ENCODE results near the gene SDHC. TPM values are rescaled to one million over a fixed set of nuclear protein-coding genes. Genes with fewer than 3 reads are reported as not detected.

Gene SDHC
- total and polyA plus RNA-seq, 2 of the 8 experiments (the other 6 are each of a cell fraction or from before 2014, with no cell fraction given) = 224 to 305 TPM

DNA sequence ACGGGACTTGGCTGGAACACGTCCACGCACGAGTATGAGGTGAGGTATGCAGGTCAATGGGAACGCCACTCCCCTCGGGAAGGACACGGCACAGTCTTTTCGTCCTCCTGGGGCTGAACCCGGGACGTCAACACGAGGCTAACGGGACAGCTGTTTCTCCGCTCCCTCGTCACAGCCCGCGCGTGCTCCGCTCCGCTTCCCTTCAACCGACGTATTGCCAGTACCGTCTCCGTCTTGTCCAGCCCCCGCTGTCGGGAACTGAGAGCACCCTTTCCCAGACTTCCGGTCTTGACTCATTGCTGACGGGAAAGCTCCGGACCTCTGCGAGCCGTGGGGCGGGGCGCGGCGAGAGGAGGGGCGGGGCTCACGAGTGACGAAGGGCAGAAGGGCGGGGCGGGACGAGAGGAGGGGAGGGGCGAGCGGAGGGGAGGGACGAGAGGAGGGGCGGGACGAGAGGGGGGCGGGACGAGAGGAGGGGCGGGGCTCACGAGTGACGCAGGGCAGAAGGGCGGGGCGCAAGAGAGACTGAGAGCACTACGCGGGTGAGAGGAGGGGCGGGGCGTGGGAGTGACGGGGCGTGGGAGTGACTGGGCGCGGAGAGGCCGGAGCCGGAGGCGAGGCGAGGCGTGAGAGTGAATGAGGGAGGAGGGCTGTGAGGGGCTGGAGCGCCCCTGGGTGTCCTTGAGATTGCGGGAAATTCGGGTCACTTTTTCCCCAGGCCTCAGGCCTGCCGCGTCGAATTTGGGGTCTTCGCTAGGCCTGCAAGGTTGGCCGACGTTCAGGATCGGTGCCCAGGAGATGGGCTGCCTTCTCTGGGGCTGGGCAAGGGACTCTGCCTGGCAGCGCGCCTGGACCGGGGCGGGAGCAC, 75.7 kb downstream of the SDHC start (continued):
- TF ChIP-seq, protein P1, sequence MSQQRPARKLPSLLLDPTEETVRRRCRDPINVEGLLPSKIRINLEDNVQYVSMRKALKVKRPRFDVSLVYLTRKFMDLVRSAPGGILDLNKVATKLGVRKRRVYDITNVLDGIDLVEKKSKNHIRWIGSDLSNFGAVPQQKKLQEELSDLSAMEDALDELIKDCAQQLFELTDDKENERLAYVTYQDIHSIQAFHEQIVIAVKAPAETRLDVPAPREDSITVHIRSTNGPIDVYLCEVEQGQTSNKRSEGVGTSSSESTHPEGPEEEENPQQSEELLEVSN (IDR thresholded peaks at IDR 0.05) = peak; percentile 13; the same call in 1 of the 2 replicates
- TF ChIP-seq SP4 (IDR thresholded peaks at IDR 0.05; ENCODE audit: low read length) (no peak; the same call in 1 of the 2 replicates), POU5F1 (IDR thresholded peaks at IDR 0.05; ENCODE audit: low read depth, low read length) (no peak), SIRT6 (IDR thresholded peaks at IDR 0.05; ENCODE audit: low read length) (no peak), SUZ12 (IDR thresholded peaks at IDR 0.05; ENCODE audit: low read length) (no peak), TEAD4 (IDR thresholded peaks at IDR 0.05; ENCODE audit: low read depth, low read length) (no peak), SIN3A (conservative IDR thresholded peaks at IDR 0.05 in 1 of 2, IDR thresholded peaks at IDR 0.05 in 1 of 2; ENCODE audit: low read depth in 1 of 2, low read length in 2 of 2) (peak in 1 of 2 experiments; percentile 83; a peak in 2 of 4 replicates), SP1 (IDR thresholded peaks at IDR 0.05; ENCODE audit: low read depth, low read length) (no peak), FOSL1 (IDR thresholded peaks at IDR 0.05; ENCODE audit: insufficient read depth, low read depth, low read length) (no peak), KDM4A (IDR thresholded peaks at IDR 0.05; ENCODE audit: low read depth, low read length, severe bottlenecking) (peak; percentile 68), SAP30 (IDR thresholded peaks at IDR 0.05; ENCODE audit: insufficient read depth, insufficient replicate concordance, low read length) (peak; percentile 79), ASH2L (IDR thresholded peaks at IDR 0.05; ENCODE audit: low read length) (peak; percentile 77), BRCA1 (IDR thresholded peaks at IDR 0.05; ENCODE audit: low read depth, low read length) (no peak), ZNF274 (IDR thresholded peaks at IDR 0.05; ENCODE audit: borderline replicate concordance, extremely low read depth, low read length) (no peak), NRF1 (IDR thresholded peaks at IDR 0.05; ENCODE audit: low read depth, low read length) (no peak), RFX5 (IDR thresholded peaks at IDR 0.05; ENCODE audit: borderline replicate concordance, low read depth, low read length) (no peak), GABPA (IDR thresholded peaks at IDR 0.05; ENCODE audit: borderline replicate concordance, insufficient read depth, low read length) (peak; percentile 21; the same call in 1 of the 2 replicates), HDAC6 (IDR thresholded peaks at IDR 0.05; ENCODE audit: low read depth, low read length) (no peak), CEBPB (IDR thresholded peaks at IDR 0.05; ENCODE audit: low read depth, low read length) (no peak), CHD2 (IDR thresholded peaks at IDR 0.05; ENCODE audit: low read length) (no peak), KDM1A (IDR thresholded peaks at IDR 0.05; ENCODE audit: borderline replicate concordance, low read length) (no peak)
- TF ChIP-seq, protein P2, sequence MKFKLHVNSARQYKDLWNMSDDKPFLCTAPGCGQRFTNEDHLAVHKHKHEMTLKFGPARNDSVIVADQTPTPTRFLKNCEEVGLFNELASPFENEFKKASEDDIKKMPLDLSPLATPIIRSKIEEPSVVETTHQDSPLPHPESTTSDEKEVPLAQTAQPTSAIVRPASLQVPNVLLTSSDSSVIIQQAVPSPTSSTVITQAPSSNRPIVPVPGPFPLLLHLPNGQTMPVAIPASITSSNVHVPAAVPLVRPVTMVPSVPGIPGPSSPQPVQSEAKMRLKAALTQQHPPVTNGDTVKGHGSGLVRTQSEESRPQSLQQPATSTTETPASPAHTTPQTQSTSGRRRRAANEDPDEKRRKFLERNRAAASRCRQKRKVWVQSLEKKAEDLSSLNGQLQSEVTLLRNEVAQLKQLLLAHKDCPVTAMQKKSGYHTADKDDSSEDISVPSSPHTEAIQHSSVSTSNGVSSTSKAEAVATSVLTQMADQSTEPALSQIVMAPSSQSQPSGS (IDR thresholded peaks at IDR 0.05; ENCODE audit: low read length) = no peak

Data from H1 (cell line).